Smooth muscle cell (in vitro differentiated cells): ENCODE measurements around the gene HSPH1. TPM values are rescaled to one million over a fixed set of nuclear protein-coding genes. Genes with fewer than 3 reads are reported as not detected.
"Not testable (repeated sequence)": the region's sequence is repeated elsewhere in the genome, so short reads cannot be mapped to it uniquely, and the experiment has no call there.

ENCODE experiments used
- DNase-seq: peaks from one replicate; lab custom pipeline; 2025; ENCODE audit not compliant: unreplicated experiment; lab: John Stamatoyannopoulos, UW
- H2AFZ ChIP-seq: fragments of 200-600 bp; sonication (generic); 2 replicates; pipeline ENCODE4 v1.6.0; 2016; ENCODE audit warnings: antibody characterized with exemption, low read depth, mild to moderate bottlenecking
- H3F3A ChIP-seq: fragments of 200-600 bp; sonication (generic); 2 replicates; pipeline ENCODE4 v1.6.0; 2017; ENCODE audit warnings: antibody characterized with exemption, low read depth
- H3K27ac ChIP-seq: fragments of 200-600 bp; sonication (generic); 2 replicates; pipeline ENCODE4 v1.5.1; 2016; ENCODE audit warnings: low read depth, mild to moderate bottlenecking
- H3K27me3 ChIP-seq: fragments of 200-600 bp; sonication (generic); 2 replicates; pipeline ENCODE4 v1.6.1; 2016; ENCODE audit warnings: low read depth, mild to moderate bottlenecking
- H3K36me3 ChIP-seq: fragments of 200-600 bp; sonication (generic); 2 replicates; pipeline ENCODE4 v1.5.1; 2016; ENCODE audit warnings: low read depth
- H3K4me1 ChIP-seq: fragments of 200-600 bp; sonication (generic); 2 replicates; pipeline ENCODE4 v1.5.1; 2016; ENCODE audit warnings: low read depth
- H3K4me2 ChIP-seq: fragments of 200-600 bp; sonication (generic); 2 replicates; pipeline ENCODE4 v1.6.0; 2016; ENCODE audit warnings: mild to moderate bottlenecking
- H3K4me3 ChIP-seq: fragments of 200-600 bp; sonication (generic); 2 replicates; pipeline ENCODE4 v1.5.1; 2016; ENCODE audit warnings: mild to moderate bottlenecking
- H3K79me2 ChIP-seq: fragments of 200-600 bp; sonication (generic); 2 replicates; pipeline ENCODE4 v1.6.0; 2016; ENCODE audit warnings: low read depth, mild to moderate bottlenecking
- H3K9ac ChIP-seq: fragments of 200-600 bp; sonication (generic); 2 replicates; pipeline ENCODE4 v1.6.0; 2016; ENCODE audit warnings: low read depth
- H3K9me3 ChIP-seq: fragments of 200-600 bp; sonication (generic); replicated peaks from 2 replicates; pipeline ENCODE4 v1.5.1; 2016; ENCODE audit warnings: low read depth
- H4K20me1 ChIP-seq: fragments of 200-600 bp; sonication (generic); 2 replicates; pipeline ENCODE4 v1.6.0; 2016; ENCODE audit warnings: low read depth
- WGBS: methylation state at CpG from one replicate; pipeline ENCODE4 v1.1.7; 2016; ENCODE audit warnings: low lambda C conversion rate; 5-methylcytosine and 5-hydroxymethylcytosine counted together
- polyA plus RNA-seq: library from polyadenylated mRNA; unstranded; fragments of >200 nt; fragmentation: Nextera tagmentation; extraction: Ambion mirVana; gene quantifications from 2 replicates; pipeline ENCODE4 v1.2.1, GENCODE V29; 2016
- total RNA-seq: library from RNA; depleted of rRNA; stranded (reverse); fragments of >200 nt; gene quantifications from 2 replicates; pipeline ENCODE4 v1.2.3, GENCODE V29; 2014
- TF ChIP-seq, protein P1 (sequence below): fragments of 200-600 bp; sonication (generic); IDR thresholded peaks from 2 replicates; pipeline ENCODE4 v1.5.1; 2017; ENCODE audit warnings: borderline replicate concordance, mild to moderate bottlenecking, antibody characterized with exemption; ENCODE audit not compliant: insufficient read depth, poor library complexity, severe bottlenecking

HSPH1 gene
- total and polyA plus RNA-seq, 2 experiments from 2014 or later = 39.2 to 81.4 TPM

DNA sequence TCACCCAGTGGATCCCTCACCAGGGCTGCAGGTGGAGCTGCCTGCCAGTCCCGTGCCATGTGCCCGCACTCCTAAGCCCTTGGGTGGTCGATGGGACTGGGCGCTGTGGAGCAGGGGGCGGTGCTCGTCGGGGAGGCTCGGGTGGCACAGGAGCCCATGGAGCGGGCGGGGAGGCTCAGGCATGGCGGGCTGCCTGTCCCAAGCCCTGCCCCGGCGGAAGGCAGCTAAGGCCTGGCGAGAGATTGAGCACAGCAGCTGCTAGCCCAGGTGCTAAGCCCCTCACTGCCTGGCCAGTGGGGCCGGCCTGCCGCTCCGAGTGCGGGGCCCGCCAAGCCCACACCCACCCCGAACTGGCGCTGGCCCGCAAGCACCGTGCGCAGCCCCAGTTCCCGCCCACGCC, 21.3 kb upstream of the HSPH1 start:
- Histone ChIP-seq H3F3A (no peaks in the 10 kb centered on the region), H3K4me3 (no peak overlapping the region), H3K27ac (no peak overlapping the region), H3K4me2 (no peak overlapping the region), H3K9me3 (no peaks in the 10 kb centered on the region), H3K36me3 (no peaks in the 10 kb centered on the region), H3K9ac (no peak overlapping the region), H3K27me3 (no peaks in the 10 kb centered on the region), H3K4me1 (no peaks in the 10 kb centered on the region), H3K79me2 (no peaks in the 10 kb centered on the region), H2AFZ (no peak overlapping the region), H4K20me1 (no peaks in the 10 kb centered on the region)
- TF ChIP-seq, protein P1, sequence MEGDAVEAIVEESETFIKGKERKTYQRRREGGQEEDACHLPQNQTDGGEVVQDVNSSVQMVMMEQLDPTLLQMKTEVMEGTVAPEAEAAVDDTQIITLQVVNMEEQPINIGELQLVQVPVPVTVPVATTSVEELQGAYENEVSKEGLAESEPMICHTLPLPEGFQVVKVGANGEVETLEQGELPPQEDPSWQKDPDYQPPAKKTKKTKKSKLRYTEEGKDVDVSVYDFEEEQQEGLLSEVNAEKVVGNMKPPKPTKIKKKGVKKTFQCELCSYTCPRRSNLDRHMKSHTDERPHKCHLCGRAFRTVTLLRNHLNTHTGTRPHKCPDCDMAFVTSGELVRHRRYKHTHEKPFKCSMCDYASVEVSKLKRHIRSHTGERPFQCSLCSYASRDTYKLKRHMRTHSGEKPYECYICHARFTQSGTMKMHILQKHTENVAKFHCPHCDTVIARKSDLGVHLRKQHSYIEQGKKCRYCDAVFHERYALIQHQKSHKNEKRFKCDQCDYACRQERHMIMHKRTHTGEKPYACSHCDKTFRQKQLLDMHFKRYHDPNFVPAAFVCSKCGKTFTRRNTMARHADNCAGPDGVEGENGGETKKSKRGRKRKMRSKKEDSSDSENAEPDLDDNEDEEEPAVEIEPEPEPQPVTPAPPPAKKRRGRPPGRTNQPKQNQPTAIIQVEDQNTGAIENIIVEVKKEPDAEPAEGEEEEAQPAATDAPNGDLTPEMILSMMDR = no peak
- 98% methylated on average over 19 of the region's 26 CpGs for WGBS
- DNase-seq = no peak

DNA sequence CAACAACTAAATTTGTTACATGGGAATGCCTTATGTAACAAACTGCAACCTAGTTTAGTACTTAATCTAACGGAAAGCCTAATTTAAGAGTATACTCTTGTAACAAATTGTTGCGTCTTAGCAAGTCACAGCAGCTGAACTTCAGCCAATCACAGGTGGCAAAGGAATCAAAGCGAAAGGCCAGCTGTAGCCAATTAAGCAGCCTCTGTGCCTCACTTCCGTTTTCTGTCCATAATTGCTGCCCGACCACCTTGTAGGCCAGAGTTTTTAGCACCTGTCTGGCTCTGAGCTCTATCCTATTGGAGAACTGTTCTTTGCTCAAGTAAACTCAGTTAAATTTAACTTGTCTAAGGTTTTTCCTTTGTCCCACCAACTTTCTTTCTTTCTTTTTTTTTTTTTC, 18.1 kb upstream of the HSPH1 start:
- TF ChIP-seq, protein P1 = no peak

DNA sequence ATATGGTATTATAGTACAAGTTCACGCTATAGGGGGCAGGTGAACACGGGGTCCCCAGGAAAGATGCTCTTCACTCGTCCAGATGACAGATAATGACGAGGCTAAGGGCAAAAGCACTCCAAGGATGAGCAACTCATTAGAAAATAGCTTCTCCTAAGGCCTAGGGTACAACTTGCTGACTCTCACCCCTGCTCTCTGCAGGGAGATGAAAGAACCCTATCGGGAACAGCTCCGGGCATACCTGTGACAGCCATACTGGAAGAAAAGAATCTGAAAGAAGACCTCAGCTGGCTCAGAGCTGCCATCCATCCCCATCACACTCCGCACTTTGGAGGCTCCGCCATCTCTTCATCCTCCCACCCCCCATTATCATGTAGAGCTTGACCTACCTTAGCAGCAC, 17.5 kb upstream of the HSPH1 start:
- Histone ChIP-seq H3K9ac (no peak overlapping the region), H3K36me3 (no peaks in the 10 kb centered on the region), H4K20me1 (no peaks in the 10 kb centered on the region), H3F3A (no peaks in the 10 kb centered on the region), H3K27ac (no peak overlapping the region), H3K27me3 (no peaks in the 10 kb centered on the region), H3K4me1 (no peaks in the 10 kb centered on the region), H2AFZ (no peak overlapping the region), H3K79me2 (no peaks in the 10 kb centered on the region), H3K4me2 (no peak overlapping the region), H3K4me3 (no peak overlapping the region), H3K9me3 (no peaks in the 10 kb centered on the region)
- TF ChIP-seq, protein P1 = no peak
- no peak for DNase-seq
- 93% methylated on average over 8 of the region's 8 CpGs for WGBS

More for the DNA sequence above, 18.1 kb upstream of the HSPH1 start:
- Histone ChIP-seq H3K9me3 (no peaks in the 10 kb centered on the region), H3K36me3 (no peaks in the 10 kb centered on the region), H2AFZ (no peak overlapping the region), H3K4me2 (no peak overlapping the region), H3K27ac (no peak overlapping the region), H3K9ac (no peak overlapping the region), H4K20me1 (no peaks in the 10 kb centered on the region), H3K4me3 (no peak overlapping the region), H3K27me3 (no peaks in the 10 kb centered on the region), H3K4me1 (no peaks in the 10 kb centered on the region), H3F3A (no peaks in the 10 kb centered on the region), H3K79me2 (no peaks in the 10 kb centered on the region)
- whole genome bisulfite sequencing = 90% methylated on average over 5 of the region's 5 CpGs
- DNase-seq = no peak

DNA sequence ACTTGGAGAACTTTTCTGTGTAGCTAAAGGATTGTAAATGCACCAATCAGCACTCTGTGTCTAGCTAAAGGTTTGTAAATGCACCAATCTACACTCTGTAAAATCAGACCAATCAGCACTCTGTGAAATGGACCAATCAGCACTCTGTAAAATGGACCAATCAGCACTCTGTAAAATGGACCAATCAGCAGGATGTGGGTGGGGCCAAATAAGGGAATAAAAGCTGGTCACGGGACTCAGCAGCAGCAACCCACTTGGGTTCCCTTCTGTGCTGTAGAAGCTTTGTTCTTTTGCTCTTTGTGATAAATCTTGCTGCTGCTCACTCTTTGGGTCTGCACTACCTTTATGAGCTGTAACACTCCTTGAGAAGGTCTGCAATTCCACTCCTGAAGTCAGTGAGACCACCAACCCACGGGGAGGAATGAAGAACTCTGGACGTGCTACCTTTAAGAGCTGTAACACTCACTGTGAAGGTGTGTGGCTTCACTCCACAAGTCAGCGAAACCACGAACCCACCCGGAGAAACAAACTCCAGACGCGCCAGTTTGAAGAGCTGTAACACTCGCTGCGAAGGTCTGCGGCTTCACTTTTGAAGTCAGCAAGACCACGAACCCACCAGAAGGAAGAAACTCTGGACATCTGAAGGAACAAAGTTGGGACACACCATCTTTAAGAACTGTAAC, 16.2 kb upstream of the HSPH1 start:
- H3K79me2 ChIP-seq, H3K27ac ChIP-seq, DNase-seq, H3K9ac ChIP-seq, H3K4me1 ChIP-seq, H3K36me3 ChIP-seq, H3K4me3 ChIP-seq, H3K9me3 ChIP-seq, H2AFZ ChIP-seq, H3F3A ChIP-seq, H3K27me3 ChIP-seq, H3K4me2 ChIP-seq, H4K20me1 ChIP-seq: not testable (repeated sequence)
- WGBS = 95% methylated on average over 12 of the region's 12 CpGs
